Adipose tissue (tissue), 3 donors: Measurements from ENCODE around the gene SENP6. TPM values are rescaled to one million over a fixed set of nuclear protein-coding genes. Genes with fewer than 3 reads are reported as not detected.
"Not testable (repeated sequence)": the region's sequence is repeated elsewhere in the genome, so short reads cannot be mapped to it uniquely, and the experiment has no call there.

Experiments used
- H3K27ac ChIP-seq: one replicate; pipeline ENCODE4 v1.5.1; 2013; ENCODE audit warnings: low read depth, low read length
- WGBS, 3 donors: extraction: QIAGEN DNeasy Blood & Tissue Kit; methylation state at CpG; one replicate each; pipeline ENCODE4 v1.1.7; 2013; 5-methylcytosine and 5-hydroxymethylcytosine counted together
- polyA plus RNA-seq, 3 donors: library from polyadenylated mRNA; stranded (reverse); fragments of 200-250 nt; gene quantifications; one replicate each; pipeline ENCODE4 v1.2.3, GENCODE V29; 2013
- donor health status: healthy with polysubstance abuse.
- donor health status: Bipolar disorder and iron deficiency.
- donor health status: healthy.

Gene SENP6
- polyA plus RNA-seq, 3 donors: 16.1 to 29.4 (median 29.1) TPM

GRCh38 chr6:75711173-75711572 is 109.5 kb downstream of the SENP6 start:
- H3K27ac ChIP-seq: no peak overlapping the region
- 93 to 98% (median 96%) methylated on average over 2 of the region's 2 CpGs for WGBS, 3 donors

DNA sequence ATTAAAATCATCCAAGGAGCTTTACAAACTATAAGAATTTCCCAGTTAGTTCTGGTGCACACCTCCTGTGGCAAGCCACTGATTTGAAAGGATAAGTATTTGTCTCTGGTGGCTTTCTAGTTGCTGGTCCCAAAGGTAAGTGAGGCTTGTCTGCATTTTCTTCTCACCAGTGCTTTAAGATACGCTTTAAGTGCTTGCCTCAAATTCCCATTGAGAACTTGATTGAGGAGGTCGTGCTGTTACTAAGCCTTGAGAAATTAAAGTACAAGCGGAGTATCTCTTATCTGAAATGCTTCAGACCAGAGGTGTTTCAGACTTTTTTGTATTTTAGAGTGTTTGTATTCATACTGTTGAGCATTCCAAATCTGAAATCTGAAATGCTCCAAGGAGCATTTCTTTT is 117.5 kb downstream of the SENP6 start:
- WGBS, 3 donors: 88 to 93% (median 93%) methylated on average over 3 of the region's 3 CpGs
- H3K27ac ChIP-seq: no peak overlapping the region

- no peak overlapping the region for H3K27ac ChIP-seq
- 84 to 95% (median 93%) methylated on average over 2 of the region's 2 CpGs for WGBS, 3 donors
Observed at GRCh38 chr6:75723382-75723781, 121.7 kb downstream of the SENP6 start.

DNA sequence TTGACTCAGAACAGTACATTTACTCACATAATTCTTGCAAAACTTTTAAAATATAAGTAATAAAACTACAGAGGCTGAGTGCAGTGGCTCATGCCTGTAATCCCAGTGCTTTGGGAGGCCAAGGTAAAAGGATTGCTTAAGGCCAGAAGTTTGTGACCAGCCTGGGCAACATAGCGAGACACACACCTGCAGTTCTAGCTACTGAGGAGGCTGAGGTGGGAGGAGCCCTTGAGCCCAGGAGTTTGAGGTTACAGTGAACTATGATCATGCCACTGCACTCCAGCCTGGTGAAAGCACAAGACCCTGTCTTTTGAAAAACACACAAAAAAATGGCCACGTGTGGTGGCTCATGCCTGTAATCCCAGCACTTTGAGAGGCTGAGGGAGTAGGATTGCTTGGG is 125.5 kb downstream of the SENP6 start:
- WGBS, 3 donors: 89 to 96% (median 92%) methylated on average over 2 of the region's 2 CpGs
- H3K27ac ChIP-seq: no peak overlapping the region

- H3K27ac ChIP-seq: not testable (repeated sequence)
- 88 to 90% (median 90%) methylated on average over 8 of the region's 8 CpGs for WGBS, 3 donors
Observed at GRCh38 chr6:75731029-75731428, 129.3 kb downstream of the SENP6 start.

DNA sequence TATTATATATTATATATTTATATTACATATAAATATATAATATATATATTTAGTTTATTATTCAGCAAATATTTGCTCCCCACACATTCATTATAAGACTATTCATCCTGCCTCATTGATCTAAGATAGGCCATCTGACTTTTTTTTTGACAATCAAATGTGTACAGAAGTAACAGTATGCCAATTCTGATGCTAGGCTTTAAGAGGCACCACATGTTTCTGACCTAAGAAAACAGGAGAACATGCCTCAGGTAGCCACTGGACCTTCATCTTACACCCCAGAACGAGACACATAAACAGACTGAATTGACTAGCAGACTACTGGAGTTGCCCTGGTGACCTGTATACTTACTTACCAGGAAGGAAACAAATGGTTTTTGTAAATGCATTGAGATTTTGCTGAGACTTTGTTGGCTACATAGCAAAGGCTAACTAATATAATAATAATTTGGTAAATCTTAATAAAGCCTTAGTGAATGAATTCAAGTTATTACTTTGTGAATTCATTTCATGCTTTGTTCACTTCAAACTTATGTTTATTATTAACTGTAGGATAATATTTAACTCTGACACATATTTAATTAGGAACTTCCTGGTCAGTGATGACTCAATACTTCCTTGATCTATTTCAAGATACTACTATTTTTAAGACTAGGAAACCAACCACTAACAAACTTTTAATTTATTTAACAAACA is 134.0 kb downstream of the SENP6 start:
- 13 to 64% (median 37%) methylated on average over 1 of the region's 1 CpG for WGBS, 3 donors
- no peak overlapping the region for H3K27ac ChIP-seq

DNA sequence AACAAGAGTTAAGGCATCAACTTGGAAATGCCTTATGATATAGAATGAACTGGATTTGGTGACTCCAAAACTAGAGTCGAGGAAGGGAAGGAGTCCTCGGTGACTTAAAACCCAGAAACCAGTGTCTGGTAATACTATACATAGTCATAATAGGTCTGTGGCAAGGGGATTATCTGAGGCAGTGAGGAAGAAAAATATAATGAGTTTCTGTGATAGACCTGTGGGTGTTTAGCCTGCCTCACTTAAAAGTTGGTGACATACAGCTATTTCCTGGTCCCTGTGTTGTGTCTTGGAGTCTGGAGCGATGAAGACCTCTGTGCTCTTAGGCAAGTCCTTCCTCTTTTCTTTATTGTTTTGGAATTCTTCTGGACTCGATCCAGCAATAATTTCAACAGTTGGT is 142.3 kb downstream of the SENP6 start:
- H3K27ac ChIP-seq: no peak overlapping the region
- WGBS, 3 donors: 73 to 81% (median 78%) methylated on average over 4 of the region's 4 CpGs

- 91 to 95% (median 92%) methylated on average over 3 of the region's 3 CpGs for WGBS, 3 donors
- no peak overlapping the region for H3K27ac ChIP-seq
Observed at GRCh38 chr6:75745404-75745803, 143.7 kb downstream of the SENP6 start.

DNA sequence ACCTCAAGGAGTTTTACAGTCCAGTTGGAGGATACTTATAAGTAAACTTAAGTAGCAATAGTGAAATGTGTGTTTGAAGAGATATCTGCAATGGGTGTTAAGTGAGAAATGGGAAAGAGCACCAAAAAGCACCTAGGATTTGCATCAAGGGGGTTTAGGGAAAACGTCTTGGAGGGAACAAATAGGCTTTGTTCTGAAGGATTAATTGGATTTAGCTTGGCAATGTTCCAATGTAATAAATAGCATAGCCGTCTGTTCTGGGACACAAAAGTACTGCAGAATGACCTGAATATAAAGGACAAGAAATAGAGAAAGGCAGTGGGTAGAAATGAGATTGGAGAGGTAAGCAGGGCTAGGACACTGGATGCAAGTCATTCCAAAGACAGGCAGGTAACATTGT is 144.5 kb downstream of the SENP6 start:
- 20 to 30% (median 23%) methylated on average over 2 of the region's 2 CpGs for WGBS, 3 donors
- H3K27ac ChIP-seq: no peak overlapping the region

DNA sequence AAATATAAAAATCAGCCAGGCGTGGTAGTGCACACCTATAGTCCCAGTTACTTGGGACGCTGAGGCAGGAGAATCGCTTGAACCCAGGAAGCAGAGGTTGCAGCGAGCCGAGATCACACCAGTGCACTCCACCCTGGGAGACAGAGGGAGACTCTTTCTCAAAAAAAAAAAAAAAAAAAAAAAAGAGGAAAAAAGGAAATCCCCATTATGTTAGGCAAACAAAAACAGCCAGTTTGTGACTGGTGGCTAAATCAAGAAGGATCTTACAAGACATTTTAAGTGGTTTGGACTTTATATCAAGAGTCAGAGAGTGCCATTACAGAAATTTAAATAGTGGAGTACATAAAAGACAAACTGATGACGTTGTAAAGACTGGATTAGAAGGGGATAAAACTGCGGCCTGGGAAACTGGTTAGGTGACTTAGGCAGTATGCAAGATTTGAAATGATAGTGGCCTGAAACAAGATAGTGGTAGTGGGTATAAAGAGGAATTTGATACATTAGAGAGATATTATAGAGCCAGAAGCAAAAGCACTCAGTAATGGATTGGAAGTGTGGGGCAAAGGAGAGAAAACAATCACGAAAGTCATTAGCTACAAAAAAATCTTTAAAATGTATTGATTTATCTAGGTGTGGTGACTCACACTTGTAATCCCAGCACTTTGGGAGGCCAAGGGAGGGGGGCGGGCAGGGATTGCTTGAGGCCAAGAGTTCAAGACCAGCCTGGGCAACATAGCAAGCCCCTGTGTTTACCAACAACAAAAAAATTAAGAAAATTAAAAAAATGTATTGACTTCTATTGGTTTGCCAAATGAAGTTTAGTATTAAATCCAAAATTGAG is 145.7 kb downstream of the SENP6 start:
- 76 to 89% (median 83%) methylated on average over 9 of the region's 9 CpGs for whole genome bisulfite sequencing, 3 donors
- H3K27ac ChIP-seq: no peak overlapping the region

- WGBS, 3 donors: 9 to 12% (median 9%) methylated on average over 17 of the region's 17 CpGs
- no peak overlapping the region for H3K27ac ChIP-seq
Observed at GRCh38 chr6:75748003-75748742, 146.5 kb downstream of the SENP6 start.

GRCh38 chr6:75748743-75749538 is 147.3 kb downstream of the SENP6 start, which contains the start of gene MYO6:
Gene MYO6 (plus strand): TSS chr6:75749239. CDS start chr6:75817548, 68,309 bp downstream.
- 0 to 1% (median 1%) methylated on average over 72 to 97 of the region's 97 CpGs for WGBS, 3 donors
- no peak within 1 kb of the TSS for H3K27ac ChIP-seq

- WGBS, 3 donors: 60 to 85% (median 79%) methylated on average over 2 of the region's 2 CpGs
- H3K27ac ChIP-seq: no peak overlapping the region
Observed at GRCh38 chr6:75751443-75751842, 149.8 kb downstream of the SENP6 start.

GRCh38 chr6:75752365-75752764 is 150.7 kb downstream of the SENP6 start:
- no peak overlapping the region for H3K27ac ChIP-seq
- WGBS, 3 donors: 26 to 81% (median 76%) methylated on average over 3 of the region's 3 CpGs

DNA sequence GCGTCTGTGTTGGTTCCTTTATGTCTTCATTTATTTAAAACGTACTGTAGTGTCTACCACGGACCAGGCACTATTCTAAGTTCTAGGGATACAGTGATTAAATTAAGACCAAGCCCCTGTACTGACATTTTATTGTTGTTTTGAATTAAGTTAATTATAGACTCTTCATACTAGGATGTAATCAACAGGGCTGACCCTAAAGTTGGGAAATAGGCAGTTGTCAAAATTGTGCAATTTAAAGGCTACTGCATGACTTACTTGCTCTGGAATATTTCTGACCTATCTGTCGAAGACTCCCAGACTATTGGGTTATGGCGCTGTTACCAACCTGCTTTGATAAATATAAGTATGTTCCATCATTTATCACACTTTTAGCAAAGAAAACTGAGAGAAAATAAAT is 154.0 kb downstream of the SENP6 start:
- no peak overlapping the region for H3K27ac ChIP-seq
- 84 to 92% (median 89%) methylated on average over 5 of the region's 5 CpGs for WGBS, 3 donors

- WGBS, 3 donors: 90 to 91% (median 91%) methylated on average over 3 of the region's 3 CpGs
- no peak overlapping the region for H3K27ac ChIP-seq
Observed at GRCh38 chr6:75757295-75757694, 155.6 kb downstream of the SENP6 start.

GRCh38 chr6:75758061-75758460 is 156.4 kb downstream of the SENP6 start:
- H3K27ac ChIP-seq: no peak overlapping the region

GRCh38 chr6:75759207-75759606 is 157.5 kb downstream of the SENP6 start:
- no peak overlapping the region for H3K27ac ChIP-seq
- WGBS, 3 donors: 58 to 71% (median 59%) methylated on average over 5 of the region's 5 CpGs

More at GRCh38 chr6:75758061-75758460, 156.4 kb downstream of the SENP6 start:
- WGBS, 3 donors: 47 to 78% (median 56%) methylated on average over 5 of the region's 5 CpGs
